ENCODE results near the gene CALD1.

CALD1 gene

GRCh38 chr7:134954197-134955082 lies 175.0 kb downstream of the CALD1 start:
- CTCF ChIA-PET: interaction anchor here (0.6 to 0.8 kb wide), 2 partner anchors 340 to 440 kb away, joined by 3 read pairs; no protein-coding TSS in a partner anchor
- peak; percentile 69 for TF ChIP-seq CTCF (conservative IDR thresholded peaks at IDR 0.05; ENCODE audit: low read depth)
- no peak overlapping the region for H3K27ac ChIP-seq
- DNase-seq (ENCODE audit: low spot score): peak; percentile 4
- POLR2A ChIA-PET (ENCODE audit: low non-redundant PET): no interaction called here

GRCh38 chr7:134957005-134957404 lies 177.6 kb downstream of the CALD1 start:
- CTCF ChIA-PET: no interaction called here
- DNase-seq (ENCODE audit: low spot score): no peak
- H3K27ac ChIP-seq: no peak overlapping the region
- POLR2A ChIA-PET (ENCODE audit: low non-redundant PET): interaction anchor here (0.7 kb wide), 1 partner anchor 155 kb away, joined by 4 read pairs; no protein-coding TSS in a partner anchor
- TF ChIP-seq CTCF (conservative IDR thresholded peaks at IDR 0.05; ENCODE audit: low read depth): no peak

DNA sequence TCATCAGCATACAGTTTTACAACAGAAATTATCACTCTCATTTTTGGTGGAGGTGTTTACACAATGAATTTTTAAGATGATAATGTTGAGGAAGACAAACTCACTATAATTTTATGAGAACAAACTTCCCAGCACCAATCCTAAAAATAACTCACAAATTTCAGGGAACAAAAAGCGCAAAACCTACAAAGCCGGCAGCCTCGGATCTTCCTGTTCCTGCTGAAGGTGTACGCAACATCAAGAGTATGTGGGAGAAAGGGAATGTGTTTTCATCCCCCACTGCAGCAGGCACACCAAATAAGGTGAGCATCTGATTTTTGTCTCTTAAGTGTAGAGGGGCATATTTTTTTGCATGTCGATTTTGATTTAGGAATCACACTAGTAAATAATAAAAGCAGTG lies 180.4 kb downstream of the CALD1 start:
- TF ChIP-seq CTCF (conservative IDR thresholded peaks at IDR 0.05; ENCODE audit: low read depth): no peak
- no peak overlapping the region for H3K27ac ChIP-seq
- POLR2A ChIA-PET (ENCODE audit: low non-redundant PET): no interaction called here
- CTCF ChIA-PET: no interaction called here
- DNase-seq (ENCODE audit: low spot score): no peak

GRCh38 chr7:134962270-134962780 lies 182.9 kb downstream of the CALD1 start:
- ChIA-PET POLR2A (ENCODE audit: low non-redundant PET) (no interaction called here), CTCF (interaction anchor here (0.6 kb wide), 1 partner anchor 198 kb away, joined by 5 read pairs; no protein-coding TSS in a partner anchor)
- no peak overlapping the region for H3K27ac ChIP-seq
- no peak for DNase-seq (ENCODE audit: low spot score)
- no peak for TF ChIP-seq CTCF (conservative IDR thresholded peaks at IDR 0.05; ENCODE audit: low read depth)

DNA sequence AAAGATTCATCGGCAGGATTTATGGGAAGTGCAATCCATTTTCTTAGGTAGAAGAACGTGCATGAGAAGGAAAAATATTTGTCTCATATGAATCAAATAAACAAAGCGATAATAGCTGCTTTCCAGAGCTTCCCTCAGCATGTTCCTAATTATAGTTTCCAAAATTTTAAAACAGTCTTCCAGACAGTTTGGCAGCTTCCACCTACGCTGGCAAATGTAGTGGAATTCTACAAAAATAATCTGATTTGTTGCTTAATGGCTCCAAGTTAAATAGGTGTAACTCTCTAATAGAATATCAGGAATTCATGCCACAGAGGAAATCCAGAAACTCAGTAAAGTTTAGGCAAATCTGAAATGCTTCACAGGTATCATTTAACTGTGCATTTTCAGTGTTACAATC lies 183.6 kb downstream of the CALD1 start:
- CTCF ChIA-PET: interaction anchor here (0.6 kb wide), 1 partner anchor 198 kb away, joined by 5 read pairs; no protein-coding TSS in a partner anchor

GRCh38 chr7:134966691-134967090 lies 187.3 kb downstream of the CALD1 start:
- POLR2A ChIA-PET (ENCODE audit: low non-redundant PET): no interaction called here
- CTCF ChIA-PET: no interaction called here
- no peak for DNase-seq (ENCODE audit: low spot score)
- TF ChIP-seq CTCF (conservative IDR thresholded peaks at IDR 0.05; ENCODE audit: low read depth): no peak
- H3K27ac ChIP-seq: no peak overlapping the region

More for the DNA sequence above, 183.6 kb downstream of the CALD1 start:
- TF ChIP-seq CTCF (conservative IDR thresholded peaks at IDR 0.05; ENCODE audit: low read depth): no peak
- H3K27ac ChIP-seq: no peak overlapping the region
- POLR2A ChIA-PET (ENCODE audit: low non-redundant PET): no interaction called here
- no peak for DNase-seq (ENCODE audit: low spot score)
